RWPE2 (cell line): ENCODE measurements around the gene IL21R.
A peak's percentile ranks its signal among the peaks of the same experiment; 100 is the strongest.

Source experiments
- ATAC-seq: fragments of 200-7000 bp; cut with Tn5 transposase; 3 replicates; pipeline ENCODE4 v1.9.1; 2021; ENCODE audit warnings: low read depth
- DNase-seq: peaks from one replicate; pipeline ENCODE4 v3.0.0-alpha.2; 2020; ENCODE audit warnings: low spot score
- H3K27ac ChIP-seq: fragments of 450-650 bp; 2 replicates; pipeline ENCODE4 v1.5.1; 2017; ENCODE audit warnings: mild to moderate bottlenecking; ENCODE audit not compliant: poor library complexity, severe bottlenecking
- H3K27me3 ChIP-seq: fragments of 250-450 bp; sonication (Bioruptor Pico); 2 replicates; pipeline ENCODE4 v1.5.1; 2021; ENCODE audit warnings: mild to moderate bottlenecking, moderate library complexity; ENCODE audit not compliant: insufficient read depth, poor library complexity, severe bottlenecking
- H3K36me3 ChIP-seq: fragments of 250-450 bp; sonication (Bioruptor Pico); 2 replicates; pipeline ENCODE4 v1.5.1; 2020; ENCODE audit warnings: low read depth, mild to moderate bottlenecking, moderate library complexity
- H3K4me1 ChIP-seq: fragments of 250-450 bp; sonication (Bioruptor Pico); 2 replicates; pipeline ENCODE4 v1.5.1; 2021; ENCODE audit warnings: mild to moderate bottlenecking, moderate library complexity; ENCODE audit not compliant: insufficient read depth, poor library complexity, severe bottlenecking
- H3K4me3 ChIP-seq: fragments of 250-450 bp; sonication (Bioruptor Pico); 2 replicates; pipeline ENCODE4 v1.5.1; 2021; ENCODE audit warnings: mild to moderate bottlenecking, moderate library complexity; ENCODE audit not compliant: severe bottlenecking
- H3K9me3 ChIP-seq: fragments of 250-450 bp; sonication (Bioruptor Pico); 2 replicates; pipeline ENCODE4 v1.5.1; 2021; ENCODE audit warnings: mild to moderate bottlenecking, moderate library complexity; ENCODE audit not compliant: severe bottlenecking
- CTCF ChIP-seq: fragments of 450-650 bp; IDR thresholded peaks from one replicate; pipeline ENCODE4 v1.5.1; 2017; ENCODE audit warnings: mild to moderate bottlenecking, moderate library complexity; ENCODE audit not compliant: poor library complexity, severe bottlenecking

Gene IL21R

DNA sequence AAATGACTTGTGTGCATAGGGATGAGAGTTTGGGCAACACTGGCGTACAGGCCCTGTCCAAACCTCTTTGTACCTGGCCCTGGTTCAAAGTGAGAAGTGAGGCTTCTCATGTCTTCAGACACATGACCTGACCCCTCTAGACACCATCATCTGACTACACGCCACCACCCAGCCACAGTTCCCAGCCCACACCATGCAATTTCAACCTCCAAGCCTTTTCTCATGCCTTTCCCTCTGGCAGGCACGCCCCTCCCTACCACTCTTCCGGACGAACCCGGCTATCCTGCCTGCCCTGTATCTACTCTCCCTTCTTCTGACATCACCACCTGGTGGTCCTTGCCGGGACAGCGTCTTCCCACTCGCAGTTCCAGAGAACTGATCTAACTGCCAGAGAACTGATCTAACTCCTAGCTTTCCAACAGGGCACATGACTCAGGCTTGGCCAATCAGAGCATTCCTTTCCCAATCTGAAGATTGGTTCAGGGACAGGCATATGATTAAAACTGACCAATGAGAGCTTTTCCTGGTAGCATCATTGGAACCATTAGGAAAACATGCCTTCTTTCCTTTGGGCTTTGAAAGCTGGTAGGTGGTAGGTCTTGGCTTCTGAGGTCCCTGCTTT is 27.1 kb upstream of the IL21R start:
- DNase-seq (no peak), ATAC-seq (peak; percentile 88)
- no peaks in the 10 kb centered on the region for H3K9me3 ChIP-seq
- H3K27me3 ChIP-seq = no peaks in the 10 kb centered on the region
- no peaks in the 10 kb centered on the region for H3K36me3 ChIP-seq
- H3K4me1 ChIP-seq = no peaks in the 10 kb centered on the region
- no peak overlapping the region for H3K4me3 ChIP-seq
- peak; percentile 52 for TF ChIP-seq CTCF
- H3K27ac ChIP-seq = no peak overlapping the region

- DNase-seq (no peak), ATAC-seq (no peak)
- no peak overlapping the region for H3K4me3 ChIP-seq
- no peaks in the 10 kb centered on the region for H3K9me3 ChIP-seq
- no peak for TF ChIP-seq CTCF
- H3K4me1 ChIP-seq = no peaks in the 10 kb centered on the region
- no peaks in the 10 kb centered on the region for H3K27me3 ChIP-seq
- no peak overlapping the region for H3K27ac ChIP-seq
- H3K36me3 ChIP-seq = no peaks in the 10 kb centered on the region
These were observed 24.1 kb upstream of the IL21R start for GRCh38 chr16:27377666-27378485.

GRCh38 chr16:27378871-27379481 is 23.0 kb upstream of the IL21R start:
- DNase-seq (no peak), ATAC-seq (no peak)
- TF ChIP-seq CTCF = no peak
- no peaks in the 10 kb centered on the region for H3K9me3 ChIP-seq
- H3K27me3 ChIP-seq = no peaks in the 10 kb centered on the region
- H3K4me3 ChIP-seq = no peak overlapping the region
- no peaks in the 10 kb centered on the region for H3K36me3 ChIP-seq
- H3K4me1 ChIP-seq = no peaks in the 10 kb centered on the region
- no peak overlapping the region for H3K27ac ChIP-seq

DNA sequence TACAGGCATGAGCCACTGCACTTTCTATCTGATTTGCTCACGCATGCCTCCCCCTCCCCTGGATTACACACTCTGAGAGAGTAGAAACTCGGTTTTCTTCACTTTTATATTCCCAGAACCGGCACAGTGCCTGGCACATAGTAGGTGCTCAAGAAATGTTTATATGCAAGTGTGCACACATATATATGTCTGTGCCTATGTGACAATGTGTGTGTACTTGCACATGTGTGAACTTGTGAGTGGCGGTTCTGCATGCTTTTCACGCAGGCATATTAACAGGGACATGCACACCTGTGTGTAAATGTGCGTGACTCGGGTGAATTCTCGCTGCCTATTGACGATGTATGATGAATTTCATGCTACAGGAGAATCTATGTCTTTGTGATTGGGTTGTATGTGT is 22.1 kb upstream of the IL21R start:
- H3K9me3 ChIP-seq = no peaks in the 10 kb centered on the region
- ATAC-seq (no peak), DNase-seq (no peak)
- no peak overlapping the region for H3K4me3 ChIP-seq
- H3K27ac ChIP-seq = no peak overlapping the region
- H3K4me1 ChIP-seq = no peaks in the 10 kb centered on the region
- TF ChIP-seq CTCF = no peak
- H3K27me3 ChIP-seq = no peaks in the 10 kb centered on the region
- H3K36me3 ChIP-seq = no peaks in the 10 kb centered on the region
